PC-9 (cell line): Measurements from ENCODE around the gene PPP1R1C.

Experiments used
- EZH2 ChIP-seq: fragments of 200-600 bp; sonication (generic); IDR thresholded peaks from 2 replicates; pipeline ENCODE4 v1.8.0; 2017; ENCODE audit warnings: antibody characterized with exemption, low read depth
- TF ChIP-seq, protein P1 (sequence below): fragments of 200-600 bp; sonication (generic); conservative IDR thresholded peaks from 2 replicates; pipeline ENCODE4 v1.6.1; 2017; ENCODE audit warnings: mixed run types, antibody characterized with exemption, mild to moderate bottlenecking, moderate library complexity

DNA sequence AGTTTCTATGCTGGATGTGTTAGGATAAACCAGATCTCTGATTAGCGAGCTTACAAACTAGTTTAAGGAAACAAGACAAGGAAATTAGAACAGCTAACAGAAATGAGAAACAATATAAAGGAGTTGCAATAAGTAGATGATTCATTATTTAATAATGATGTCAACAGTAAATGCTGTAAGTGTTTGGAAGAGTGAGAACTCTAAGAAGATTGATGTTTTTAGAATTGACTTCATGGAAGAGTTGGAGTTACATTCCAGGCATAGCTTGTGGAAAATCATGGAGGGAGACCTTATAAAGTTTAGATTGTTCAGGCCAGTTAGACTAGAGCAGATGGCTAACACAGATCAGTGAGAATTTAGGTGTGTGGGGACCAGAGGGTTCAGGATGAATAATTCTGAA, 32.6 kb downstream of the PPP1R1C start:
- TF ChIP-seq, protein P1, sequence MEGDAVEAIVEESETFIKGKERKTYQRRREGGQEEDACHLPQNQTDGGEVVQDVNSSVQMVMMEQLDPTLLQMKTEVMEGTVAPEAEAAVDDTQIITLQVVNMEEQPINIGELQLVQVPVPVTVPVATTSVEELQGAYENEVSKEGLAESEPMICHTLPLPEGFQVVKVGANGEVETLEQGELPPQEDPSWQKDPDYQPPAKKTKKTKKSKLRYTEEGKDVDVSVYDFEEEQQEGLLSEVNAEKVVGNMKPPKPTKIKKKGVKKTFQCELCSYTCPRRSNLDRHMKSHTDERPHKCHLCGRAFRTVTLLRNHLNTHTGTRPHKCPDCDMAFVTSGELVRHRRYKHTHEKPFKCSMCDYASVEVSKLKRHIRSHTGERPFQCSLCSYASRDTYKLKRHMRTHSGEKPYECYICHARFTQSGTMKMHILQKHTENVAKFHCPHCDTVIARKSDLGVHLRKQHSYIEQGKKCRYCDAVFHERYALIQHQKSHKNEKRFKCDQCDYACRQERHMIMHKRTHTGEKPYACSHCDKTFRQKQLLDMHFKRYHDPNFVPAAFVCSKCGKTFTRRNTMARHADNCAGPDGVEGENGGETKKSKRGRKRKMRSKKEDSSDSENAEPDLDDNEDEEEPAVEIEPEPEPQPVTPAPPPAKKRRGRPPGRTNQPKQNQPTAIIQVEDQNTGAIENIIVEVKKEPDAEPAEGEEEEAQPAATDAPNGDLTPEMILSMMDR: no peak
- TF ChIP-seq EZH2: no peak
